Muscle of back (tissue), 11 donors: ENCODE results near the gene CEP72. TPM values are rescaled to one million over a fixed set of nuclear protein-coding genes. Genes with fewer than 3 reads are reported as not detected.
"Not testable (repeated sequence)": the region's sequence is repeated elsewhere in the genome, so short reads cannot be mapped to it uniquely, and the experiment has no call there.

Experiments used
- DNase-seq, 3 donors: peaks; one replicate each; pipeline versions ENCODE4 v3.0.0 to v3.0.0-alpha.2; 2013
- polyA plus RNA-seq, 10 donors: library from polyadenylated mRNA; unstranded; fragments of 120-200 nt; gene quantifications; one replicate each; pipeline ENCODE4 v1.2.1, GENCODE V29; 2013; ENCODE audit not compliant: insufficient read length in 10 of 10

The CEP72 gene
- polyA plus RNA-seq, 10 donors: 3.0 to 6.5 (median 3.9) TPM

- DNase-seq: no peak
These were observed 5.8 kb downstream of the CEP72 start for GRCh38 chr5:617896-618295.

GRCh38 chr5:618450-618849 lies 6.3 kb downstream of the CEP72 start:
- no peak for DNase-seq

GRCh38 chr5:619444-619843 lies 7.3 kb downstream of the CEP72 start:
- DNase-seq: no peak

GRCh38 chr5:620152-620551 lies 8.0 kb downstream of the CEP72 start:
- DNase-seq: no peak

- DNase-seq: no peak
These were observed 8.5 kb downstream of the CEP72 start for GRCh38 chr5:620586-621180.

- DNase-seq: no peak
These were observed 9.2 kb downstream of the CEP72 start for GRCh38 chr5:621341-621761.

GRCh38 chr5:622359-622758 lies 10.2 kb downstream of the CEP72 start:
- DNase-seq: no peak

GRCh38 chr5:622946-623522 lies 10.9 kb downstream of the CEP72 start:
- no peak for DNase-seq

GRCh38 chr5:623531-623930 lies 11.4 kb downstream of the CEP72 start:
- no peak for DNase-seq

- no peak for DNase-seq
These were observed 12.2 kb downstream of the CEP72 start for GRCh38 chr5:624118-624950.

GRCh38 chr5:624951-625230 lies 12.8 kb downstream of the CEP72 start:
- no peak for DNase-seq

GRCh38 chr5:625516-625915 lies 13.4 kb downstream of the CEP72 start:
- no peak for DNase-seq

GRCh38 chr5:626850-627249 lies 14.7 kb downstream of the CEP72 start:
- no peak for DNase-seq

- DNase-seq: no peak
These were observed 15.7 kb downstream of the CEP72 start for GRCh38 chr5:627840-628239.

- not testable (repeated sequence) for DNase-seq
These were observed 16.4 kb downstream of the CEP72 start for GRCh38 chr5:628351-629205.

- peak in 1 of 3 donors; percentile 15 for DNase-seq
These were observed 21.4 kb downstream of the CEP72 start for GRCh38 chr5:633501-633955.

GRCh38 chr5:634191-634590 lies 22.1 kb downstream of the CEP72 start:
- no peak for DNase-seq

GRCh38 chr5:635306-636055 lies 23.3 kb downstream of the CEP72 start:
- DNase-seq: no peak

GRCh38 chr5:636951-637350 lies 24.8 kb downstream of the CEP72 start:
- DNase-seq: no peak

GRCh38 chr5:637581-638450 lies 25.7 kb downstream of the CEP72 start:
- no peak for DNase-seq
